Neural crest cell (in vitro differentiated cells): ENCODE results near the gene KARS1. TPM values are rescaled to one million over a fixed set of nuclear protein-coding genes. Genes with fewer than 3 reads are reported as not detected.
"Not testable (repeated sequence)": the region's sequence is repeated elsewhere in the genome, so short reads cannot be mapped to it uniquely, and the experiment has no call there.

Experiments
- DNase-seq: peaks from one replicate; pipeline ENCODE4 v3.0.0; 2021; ENCODE audit warnings: low read depth, mixed read lengths, low spot score
- H3K27ac Mint-ChIP-seq: one replicate; pipeline ENCODE4 v1.8.0; 2021; ENCODE audit warnings: mild to moderate bottlenecking, mixed read lengths; ENCODE audit not compliant: unreplicated experiment
- H3K27me3 Mint-ChIP-seq: 2 replicates; pipeline ENCODE4 v1.8.0; 2021; ENCODE audit warnings: low read depth, mild to moderate bottlenecking, mixed read lengths
- H3K36me3 Mint-ChIP-seq: 2 replicates; pipeline ENCODE4 v1.8.0; 2021; ENCODE audit warnings: low read depth, mild to moderate bottlenecking, mixed read lengths
- H3K4me1 Mint-ChIP-seq: 2 replicates; pipeline ENCODE4 v1.8.0; 2021; ENCODE audit warnings: mixed read lengths
- H3K4me3 Mint-ChIP-seq: one replicate; pipeline ENCODE4 v1.8.0; 2021; ENCODE audit warnings: mild to moderate bottlenecking, mixed read lengths
- H3K9me3 Mint-ChIP-seq: 2 replicates; pipeline ENCODE4 v1.8.0; 2021; ENCODE audit warnings: mixed read lengths
- CTCF ChIP-seq: fragments of 200-600 bp; sonication (generic); conservative IDR thresholded peaks from 2 replicates; pipeline ENCODE4 v1.5.0; 2021; ENCODE audit warnings: antibody characterized with exemption, mild to moderate bottlenecking
- total RNA-seq: library from RNA; stranded (reverse); gene quantifications from 2 replicates; pipeline ENCODE4 v1.2.1, GENCODE V29; 2021

KARS1 gene
- total RNA-seq, 1 donor from 2014 or later, result 161 TPM

GRCh38 chr16:75606507-75606906, 41.0 kb downstream of the KARS1 start:
- Mint-ChIP-seq H3K9me3 (no peaks in the 10 kb centered on the region), H3K4me3 (no peak overlapping the region), H3K27ac (no peak overlapping the region), H3K27me3 (no peaks in the 10 kb centered on the region), H3K36me3 (peaks cover 31% of the 10 kb centered on the region), H3K4me1 (no peaks in the 10 kb centered on the region)
- DNase-seq, result no peak
- no peak for TF ChIP-seq CTCF

- Mint-ChIP-seq H3K9me3 (no peaks in the 10 kb centered on the region), H3K4me3 (no peak overlapping the region), H3K27me3 (no peaks in the 10 kb centered on the region), H3K36me3 (peaks cover 36% of the 10 kb centered on the region), H3K4me1 (no peaks in the 10 kb centered on the region), H3K27ac (no peak overlapping the region)
- no peak for TF ChIP-seq CTCF
- DNase-seq, result no peak
These were observed 44.2 kb downstream of the KARS1 start for GRCh38 chr16:75603241-75603640.

- H3K27me3 Mint-ChIP-seq, result no peaks in the 10 kb centered on the region
These were observed 47.8 kb downstream of the KARS1 start for GRCh38 chr16:75599452-75600277.

GRCh38 chr16:75593825-75594820, 53.3 kb downstream of the KARS1 start:
- Mint-ChIP-seq H3K27ac (peak overlapping the region; percentile 7), H3K4me3 (no peak overlapping the region), H3K4me1 (peaks cover 22% of the 10 kb centered on the region), H3K27me3 (no peaks in the 10 kb centered on the region), H3K9me3 (peaks cover 3% of the 10 kb centered on the region), H3K36me3 (peaks cover 14% of the 10 kb centered on the region)
- no peak for DNase-seq
- TF ChIP-seq CTCF, result no peak

More at GRCh38 chr16:75599452-75600277, 47.8 kb downstream of the KARS1 start:
- Mint-ChIP-seq H3K4me3 (no peak overlapping the region), H3K36me3 (peaks cover 40% of the 10 kb centered on the region), H3K9me3 (peaks cover 3% of the 10 kb centered on the region), H3K27ac (no peak overlapping the region), H3K4me1 (peaks cover 4% of the 10 kb centered on the region)
- TF ChIP-seq CTCF, result no peak
- DNase-seq, result no peak

- Mint-ChIP-seq H3K9me3 (peaks cover 3% of the 10 kb centered on the region), H3K4me3 (no peak overlapping the region), H3K27me3 (no peaks in the 10 kb centered on the region), H3K4me1 (peaks cover 29% of the 10 kb centered on the region), H3K27ac (no peak overlapping the region), H3K36me3 (peaks cover 14% of the 10 kb centered on the region)
- no peak for DNase-seq
- no peak for TF ChIP-seq CTCF
These were observed 54.2 kb downstream of the KARS1 start for GRCh38 chr16:75593308-75593707.

- peaks cover 29% of the 10 kb centered on the region for H3K4me1 Mint-ChIP-seq
- H3K27me3 Mint-ChIP-seq, H3K36me3 Mint-ChIP-seq, H3K4me3 Mint-ChIP-seq, DNase-seq, H3K9me3 Mint-ChIP-seq, H3K27ac Mint-ChIP-seq: not testable (repeated sequence)
These were observed 55.5 kb downstream of the KARS1 start for GRCh38 chr16:75591927-75592326.
